Ramos (cell line): Measurements from ENCODE around the gene GPR15.

Source experiments
- in situ Hi-C: fragments of 300-500 bp; cut with MboI; formaldehyde crosslinking; loops from one replicate; pipeline ENCODE4 v1.14.3; 2022; ENCODE audit warnings: low sequenced_read_pairs; ENCODE audit not compliant: unreplicated experiment

GPR15 gene

DNA sequence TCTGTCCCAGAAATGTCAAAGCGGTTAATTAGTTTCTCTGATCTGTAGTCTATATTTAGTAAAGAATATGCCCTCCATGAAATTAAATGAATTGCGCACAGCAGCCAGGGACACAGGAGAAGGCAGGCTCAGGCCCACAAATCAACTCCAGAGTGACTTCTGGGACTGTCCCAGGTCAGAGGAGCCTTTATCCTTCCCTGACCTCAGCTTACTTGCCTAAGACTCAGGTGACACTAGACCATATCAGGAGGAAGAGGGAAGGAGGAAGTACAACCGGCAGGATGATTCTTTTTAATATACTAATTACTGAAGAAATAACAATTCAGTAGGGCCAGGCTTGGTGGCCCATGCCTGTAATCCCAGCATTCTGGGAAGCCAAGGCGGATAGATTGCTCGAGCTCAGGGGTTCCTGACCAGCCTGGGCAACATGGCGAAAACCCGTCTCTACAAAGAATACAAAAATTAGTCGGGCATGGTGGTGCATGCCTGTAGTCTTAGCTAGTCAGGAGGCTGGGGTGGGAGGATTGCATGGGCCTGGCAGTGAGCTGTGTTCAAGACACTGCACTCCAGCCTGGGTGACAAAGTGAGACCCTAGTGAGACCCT is 1.8 kb upstream of the GPR15 start:
- in situ Hi-C loops: no loop called here

DNA sequence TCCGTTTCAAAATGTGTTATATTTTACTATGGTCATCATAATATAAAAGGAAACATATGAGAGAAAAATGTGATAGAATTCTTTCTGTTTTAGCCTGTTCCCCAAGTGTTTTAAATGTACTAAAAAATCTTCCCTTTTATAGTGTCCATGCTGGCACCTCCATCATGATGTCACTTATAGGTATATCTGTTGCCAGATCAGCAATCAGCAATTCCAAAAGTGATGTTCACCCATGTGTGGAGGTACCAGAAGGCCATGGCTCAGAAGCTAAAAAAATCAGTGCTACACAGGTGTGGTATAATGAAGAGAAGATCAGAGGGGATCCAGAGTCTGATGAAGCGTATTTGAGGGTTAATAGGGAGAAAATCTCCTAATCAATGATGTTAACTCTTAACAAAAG is 1.1 kb upstream of the GPR15 start:
- in situ Hi-C loops: no loop called here

GRCh38 chr3:98532275-98532637 is 478 bp downstream of the GPR15 start:
- in situ Hi-C loops: no loop called here

DNA sequence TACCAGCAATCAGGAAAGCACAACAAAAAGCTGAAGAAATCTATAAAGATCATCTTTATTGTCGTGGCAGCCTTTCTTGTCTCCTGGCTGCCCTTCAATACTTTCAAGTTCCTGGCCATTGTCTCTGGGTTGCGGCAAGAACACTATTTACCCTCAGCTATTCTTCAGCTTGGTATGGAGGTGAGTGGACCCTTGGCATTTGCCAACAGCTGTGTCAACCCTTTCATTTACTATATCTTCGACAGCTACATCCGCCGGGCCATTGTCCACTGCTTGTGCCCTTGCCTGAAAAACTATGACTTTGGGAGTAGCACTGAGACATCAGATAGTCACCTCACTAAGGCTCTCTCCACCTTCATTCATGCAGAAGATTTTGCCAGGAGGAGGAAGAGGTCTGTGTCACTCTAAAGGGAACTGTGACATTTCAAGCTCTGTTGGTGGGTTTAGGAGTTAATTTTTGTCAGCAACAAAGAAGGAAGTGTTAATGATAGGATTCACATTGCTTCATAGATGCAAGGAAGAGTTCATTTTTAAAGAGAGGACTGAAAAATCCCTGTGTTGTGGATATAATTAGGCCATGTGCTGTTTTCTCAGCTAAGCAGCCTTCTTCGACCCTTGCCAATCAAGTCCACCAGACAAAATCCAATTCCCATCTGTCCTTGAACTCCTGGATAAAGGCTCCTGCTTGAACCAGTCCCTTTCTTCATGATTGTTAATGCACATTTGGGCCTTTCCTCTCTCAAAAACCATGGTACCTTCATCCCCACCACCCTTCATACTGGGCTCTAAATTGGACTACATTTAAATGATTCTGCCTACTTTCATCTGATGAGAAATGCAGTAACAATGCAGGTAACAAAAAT is 1.2 kb downstream of the GPR15 start:
- in situ Hi-C loops: no loop called here

- in situ Hi-C loops: no loop called here
Observed at GRCh38 chr3:98534168-98534567, 2.4 kb downstream of the GPR15 start.

DNA sequence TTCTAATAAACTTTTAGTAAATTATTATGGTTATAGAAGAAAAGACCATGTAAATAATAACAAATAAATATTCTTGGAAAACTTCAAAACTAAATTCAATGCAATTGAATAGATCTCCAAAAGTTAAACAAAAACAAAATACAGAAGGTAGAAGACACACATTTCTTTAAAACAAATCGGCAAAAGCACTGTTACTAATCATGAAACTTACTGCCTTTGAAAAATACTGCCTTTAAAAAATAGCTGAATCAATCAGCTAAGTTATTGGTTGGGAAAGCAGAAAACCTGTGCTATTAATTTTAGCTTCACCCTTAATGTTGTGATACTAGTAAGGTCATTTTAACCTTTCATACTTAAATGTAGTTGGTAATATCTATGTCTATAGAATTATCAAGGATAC is 3.0 kb downstream of the GPR15 start:
- in situ Hi-C loops: no loop called here

GRCh38 chr3:98536456-98537017 is 4.8 kb downstream of the GPR15 start:
- in situ Hi-C loops: no loop called here

GRCh38 chr3:98540346-98540745 is 8.6 kb downstream of the GPR15 start:
- in situ Hi-C loops: no loop called here

GRCh38 chr3:98541695-98542094 is 9.9 kb downstream of the GPR15 start:
- in situ Hi-C loops: no loop called here

DNA sequence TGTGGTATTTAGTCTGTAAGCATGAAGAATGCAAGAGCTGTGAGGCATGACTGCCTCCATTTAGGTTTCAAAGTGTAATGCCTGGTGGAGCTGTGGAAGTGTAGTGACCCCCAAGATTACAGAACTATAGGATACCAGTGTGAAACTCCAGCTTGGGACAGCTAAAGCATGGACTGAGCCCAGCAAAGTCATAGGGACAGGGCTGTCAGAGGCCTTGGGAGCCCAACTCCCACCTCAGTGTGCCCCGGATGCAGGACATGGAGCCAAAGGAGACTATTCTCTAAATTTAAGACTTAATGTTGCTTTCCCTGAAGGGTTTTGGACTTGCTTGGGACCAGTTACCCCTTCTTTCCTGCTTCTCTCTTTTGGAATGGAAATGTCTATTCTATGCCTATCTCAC is 10.8 kb downstream of the GPR15 start:
- in situ Hi-C loops: no loop called here

DNA sequence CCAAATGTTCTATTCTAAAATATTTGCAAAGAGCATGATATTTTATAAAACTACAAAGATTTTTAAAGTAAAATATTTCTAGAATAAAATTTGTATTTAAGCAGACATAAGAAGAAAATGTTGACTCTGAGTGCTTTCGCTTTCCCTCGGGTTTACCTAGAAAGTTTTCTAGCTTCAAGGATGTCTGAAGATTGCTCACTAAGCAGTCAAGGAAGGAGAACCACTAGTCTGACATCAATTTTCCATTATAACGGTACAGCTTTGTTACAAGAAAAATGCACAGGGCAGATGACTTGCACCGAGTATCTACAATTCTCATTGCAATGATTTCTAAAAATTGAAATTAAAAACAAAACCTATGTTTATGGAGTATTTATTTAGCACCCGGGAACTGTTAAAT is 14.2 kb downstream of the GPR15 start:
- in situ Hi-C loops: no loop called here

- in situ Hi-C loops: no loop called here
Observed at GRCh38 chr3:98548544-98548943, 16.8 kb downstream of the GPR15 start.

GRCh38 chr3:98550833-98551232 is 19.1 kb downstream of the GPR15 start:
- in situ Hi-C loops: no loop called here

DNA sequence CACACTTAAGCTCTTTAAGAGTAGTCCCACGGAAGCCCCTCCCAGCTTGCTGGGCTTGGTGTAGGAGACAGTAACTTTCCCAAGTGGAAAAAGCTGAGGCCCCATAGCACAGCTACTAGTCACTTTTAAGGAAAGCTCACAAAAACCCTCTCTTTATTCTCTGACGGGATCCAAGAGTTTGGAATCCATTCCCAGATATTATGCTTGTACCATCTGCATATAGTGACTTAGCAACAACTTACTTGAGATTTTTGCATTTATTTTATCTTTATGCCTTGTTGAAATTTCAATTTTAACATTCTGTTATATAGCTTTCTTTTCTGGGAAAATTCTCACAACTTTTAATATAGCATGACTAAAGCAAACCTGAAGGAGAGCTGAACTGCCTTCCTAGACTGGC is 19.5 kb downstream of the GPR15 start:
- in situ Hi-C loops: no loop called here

GRCh38 chr3:98551754-98552153 is 20.0 kb downstream of the GPR15 start:
- in situ Hi-C loops: no loop called here

DNA sequence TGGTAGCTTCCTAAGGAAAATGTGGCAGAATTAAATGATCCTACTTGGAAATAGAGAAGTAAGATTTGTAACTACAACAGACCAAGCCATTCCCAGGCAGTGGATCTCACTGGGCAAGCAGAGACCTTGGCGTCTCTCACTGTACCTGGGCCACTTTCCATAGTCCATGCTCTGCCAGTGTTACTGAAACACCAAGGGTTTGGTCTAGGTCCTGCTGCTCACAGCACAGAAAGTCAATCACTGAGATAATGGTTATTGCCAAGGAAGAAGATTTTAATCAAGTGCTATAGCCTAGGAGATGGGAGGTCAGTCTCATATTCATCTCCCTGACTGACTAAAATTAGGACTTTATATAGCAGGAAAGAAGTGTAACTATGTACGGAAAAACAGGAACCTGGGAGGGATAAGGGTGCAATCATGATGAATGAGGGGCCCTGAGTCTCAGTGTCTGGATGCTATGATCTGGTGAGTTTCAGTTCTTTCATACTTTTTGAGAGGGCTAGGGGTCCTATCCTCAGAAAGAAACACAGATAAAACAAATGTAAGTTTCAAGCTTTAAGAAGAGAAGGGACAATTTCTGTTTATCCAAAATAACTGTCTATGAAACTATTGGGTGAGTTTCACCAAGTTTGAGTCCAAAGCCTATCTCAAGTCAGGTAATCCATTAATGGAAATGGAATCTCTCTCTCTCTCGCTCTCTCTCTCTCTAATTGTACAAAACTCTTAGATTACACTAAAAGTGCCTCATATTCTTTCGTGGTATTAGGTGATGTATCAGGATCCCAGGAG is 20.6 kb downstream of the GPR15 start:
- in situ Hi-C loops: no loop called here

GRCh38 chr3:98553021-98553563 is 21.3 kb downstream of the GPR15 start:
- in situ Hi-C loops: no loop called here

DNA sequence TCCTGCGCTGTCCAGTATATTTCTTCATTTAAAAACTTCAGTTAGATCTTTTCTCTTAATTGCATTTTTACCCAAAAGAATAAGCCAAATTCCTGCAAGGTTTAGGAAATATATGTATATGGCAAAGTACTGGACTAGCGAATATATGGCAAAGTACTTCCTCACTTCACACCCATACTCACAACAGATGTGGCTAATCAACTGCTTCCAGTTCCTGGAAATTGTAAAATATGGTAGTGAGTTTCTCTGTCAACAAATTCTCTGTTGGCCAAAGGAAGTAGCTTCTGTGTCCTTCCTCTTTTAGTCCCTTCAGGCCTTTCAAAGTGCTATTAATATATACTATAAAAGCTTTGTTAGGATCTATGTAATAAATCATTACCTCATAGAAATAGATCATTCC is 22.0 kb downstream of the GPR15 start:
- in situ Hi-C loops: no loop called here

DNA sequence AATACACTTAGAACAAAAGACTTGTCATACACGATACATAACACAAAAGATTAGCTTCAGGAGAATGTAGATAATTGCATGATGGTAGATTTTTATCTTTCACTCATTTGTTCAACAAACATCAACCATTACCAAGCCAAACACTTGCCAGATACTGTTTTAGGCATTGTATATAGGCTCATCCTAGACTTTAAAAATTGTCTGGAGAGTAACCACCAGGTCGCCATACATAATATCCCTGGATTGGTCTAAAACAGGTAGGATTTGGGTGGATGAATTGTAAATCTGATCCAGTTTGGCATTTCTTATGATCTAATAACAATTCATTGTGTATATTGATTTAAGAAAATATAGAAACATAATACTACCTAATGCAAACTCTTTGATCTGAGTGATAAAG is 22.8 kb downstream of the GPR15 start:
- in situ Hi-C loops: no loop called here

DNA sequence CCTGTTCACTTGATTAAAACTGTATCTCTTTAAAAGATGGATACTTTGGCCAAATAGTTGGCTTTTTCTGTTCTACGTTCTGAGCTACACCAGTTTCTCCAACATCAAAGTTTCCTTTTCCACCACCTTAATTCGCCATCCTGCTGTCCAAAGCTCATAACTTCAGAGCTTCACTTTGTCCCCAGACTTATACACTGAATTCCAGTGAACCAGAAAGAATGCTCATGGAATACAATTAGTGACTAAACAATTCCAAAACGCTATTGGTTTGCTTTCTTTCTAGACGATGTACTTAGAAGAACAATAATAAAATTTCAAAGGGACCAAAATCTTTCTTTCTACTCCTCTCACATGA is 23.2 kb downstream of the GPR15 start:
- in situ Hi-C loops: no loop called here
